GM13976 (cell line): ENCODE measurements around the gene DCBLD2.

ENCODE experiments used
- DNase-seq: peaks from one replicate; pipeline ENCODE4 v3.0.0; 2012; ENCODE audit warnings: low spot score
- CTCF ChIP-seq: IDR thresholded peaks from 2 replicates; pipeline ENCODE4 v1.5.1; 2012; ENCODE audit warnings: borderline replicate concordance, mild to moderate bottlenecking; ENCODE audit not compliant: insufficient read depth; ENCODE audit errors: extremely low read depth, missing control alignments, control extremely low read depth
- in situ Hi-C: fragments of 300-500 bp; cut with MboI; formaldehyde crosslinking; loops from one replicate; pipeline ENCODE4 v1.12.0; 2022; ENCODE audit warnings: low sequenced_read_pairs, mixed read lengths, inconsistent platforms; ENCODE audit not compliant: unreplicated experiment

DCBLD2 gene

DNA sequence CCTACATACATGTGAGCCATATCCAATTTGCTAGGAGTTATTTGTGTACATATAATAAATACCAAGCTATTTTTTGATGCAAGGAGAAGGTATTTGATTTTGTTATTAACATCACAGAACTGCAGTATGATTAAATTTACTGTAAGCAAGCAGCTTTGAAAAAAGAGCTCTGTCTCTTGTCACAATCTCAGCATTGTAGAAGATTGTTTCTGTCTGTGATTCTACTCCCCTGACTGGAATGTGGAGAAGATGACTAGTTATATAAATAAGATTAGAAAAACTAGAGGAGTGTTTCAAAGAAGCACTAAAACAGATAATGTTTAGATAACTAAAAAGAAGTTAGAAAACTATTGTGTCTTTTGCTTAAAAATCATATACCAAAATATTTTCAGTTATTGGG lies 17.1 kb upstream of the DCBLD2 start:
- no peak for TF ChIP-seq CTCF
- DNase-seq: no peak
- in situ Hi-C loops: no loop called here

DNA sequence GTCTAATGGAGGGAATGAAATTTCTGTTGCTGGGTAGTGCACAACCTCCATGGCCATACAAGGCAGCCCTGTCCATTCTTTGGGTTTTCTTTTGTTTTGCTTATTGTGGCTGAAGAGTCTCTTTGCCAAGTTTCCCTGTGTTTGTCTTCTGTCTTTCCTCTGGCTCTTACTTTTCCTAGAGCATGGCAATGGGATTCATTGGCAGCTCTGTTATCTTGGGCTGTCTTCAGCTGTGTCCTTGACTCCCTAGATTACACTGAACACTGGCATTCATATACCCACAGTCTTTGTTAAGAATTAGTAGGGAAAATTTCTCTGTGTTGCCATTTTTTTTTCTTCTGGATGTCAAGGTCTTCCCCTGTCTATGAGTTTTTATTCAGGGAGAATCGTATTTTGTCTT lies 16.1 kb upstream of the DCBLD2 start:
- in situ Hi-C loops: no loop called here
- DNase-seq: no peak
- no peak for TF ChIP-seq CTCF

DNA sequence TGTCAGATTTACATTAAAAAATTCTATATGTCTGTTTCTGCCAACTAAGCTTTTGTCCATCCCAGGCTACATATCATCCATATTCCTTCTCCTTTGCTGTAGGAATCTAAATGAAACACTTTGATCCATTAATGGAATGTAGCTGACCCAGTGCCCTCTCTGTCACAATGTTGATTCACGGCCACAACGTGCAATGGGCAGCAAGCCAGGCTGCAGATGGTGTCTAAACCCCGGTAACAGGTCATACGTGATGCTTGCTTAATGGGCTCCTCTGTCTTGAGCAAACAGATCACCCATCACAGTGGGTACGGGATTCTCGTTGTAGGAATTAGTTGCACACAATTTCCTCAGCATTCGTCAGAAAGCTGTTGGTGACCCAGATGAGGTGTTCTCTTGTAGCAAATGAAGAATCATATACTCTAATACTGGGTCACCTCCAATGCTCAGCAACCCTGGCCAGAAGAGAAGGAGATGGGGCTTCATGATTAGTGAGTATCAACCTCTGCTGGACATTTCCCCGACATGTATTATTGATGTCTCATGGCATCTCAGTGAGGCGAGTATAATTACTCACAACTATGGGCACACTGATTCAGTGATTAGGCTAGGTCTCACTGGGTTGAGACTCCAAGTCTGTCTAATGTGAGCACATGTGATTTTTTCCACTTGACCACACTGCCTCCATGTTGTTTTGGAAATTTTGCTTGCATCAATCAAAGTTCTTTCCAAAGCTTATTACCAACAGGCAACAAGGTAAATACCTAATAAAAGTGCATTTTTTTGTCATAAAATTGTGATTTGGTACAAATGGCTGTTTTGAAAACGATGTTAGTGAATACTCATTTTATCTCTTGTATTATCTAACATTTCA lies 12.9 kb upstream of the DCBLD2 start:
- no peak for DNase-seq
- TF ChIP-seq CTCF: no peak
- in situ Hi-C loops: no loop called here

DNA sequence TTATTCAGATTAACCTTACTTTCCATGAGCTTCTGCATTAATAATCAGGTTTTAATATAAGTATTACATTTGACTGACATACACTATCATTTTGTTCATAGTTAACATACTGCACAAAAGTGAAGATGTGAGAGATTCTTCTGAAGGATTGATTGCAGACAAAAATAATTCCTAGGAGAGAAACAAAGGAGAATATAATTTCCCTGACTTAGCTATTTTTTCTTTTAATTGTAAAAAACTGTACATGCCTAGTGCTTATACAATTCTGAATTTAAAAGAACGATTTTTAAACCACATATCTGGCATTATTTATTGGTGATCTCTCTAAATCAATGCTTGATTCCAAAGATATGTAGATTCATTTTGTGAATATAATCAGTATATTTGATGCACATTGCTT lies 11.0 kb upstream of the DCBLD2 start:
- in situ Hi-C loops: no loop called here
- TF ChIP-seq CTCF: no peak
- no peak for DNase-seq

DNA sequence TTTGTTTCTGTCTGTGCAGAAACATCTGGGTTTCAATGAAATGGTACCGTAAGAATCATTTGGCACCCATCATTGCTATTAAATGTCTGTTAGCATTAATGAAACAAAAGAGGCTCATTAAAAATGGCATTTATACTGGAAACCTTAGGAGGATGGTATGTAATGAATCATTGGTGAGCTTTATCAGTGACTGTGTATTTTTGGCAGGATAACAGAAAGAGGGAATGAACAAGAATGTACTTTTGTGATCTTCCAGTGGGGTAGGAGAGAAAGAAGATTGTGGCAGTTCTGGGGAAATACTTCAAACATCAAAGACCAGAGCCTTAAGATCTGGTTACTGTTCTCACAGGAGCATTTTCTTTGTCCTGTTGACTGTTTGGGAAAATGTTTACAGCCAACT lies 4.7 kb upstream of the DCBLD2 start:
- DNase-seq: no peak

GRCh38 chr3:98903705-98904481 lies 2.4 kb upstream of the DCBLD2 start:
- in situ Hi-C loops: no loop called here

More for the DNA sequence above, 4.7 kb upstream of the DCBLD2 start:
- in situ Hi-C loops: no loop called here
- TF ChIP-seq CTCF: no peak

More at GRCh38 chr3:98903705-98904481, 2.4 kb upstream of the DCBLD2 start:
- DNase-seq: no peak
- no peak for TF ChIP-seq CTCF
